Lower leg skin (tissue), 3 donors: ENCODE results near the gene DIS3L2.

Experiments
- POLR2A ChIP-seq, 2 donors: fragments of 450-650 bp; IDR thresholded peaks; one replicate each; pipeline ENCODE4 v1.6.1; 2016 to 2017; ENCODE audit warnings: antibody characterized with exemption in 2 of 2, mild to moderate bottlenecking in 1 of 2, moderate library complexity in 1 of 2
- TF ChIP-seq, protein P1 (sequence below), 3 donors: fragments of 450-650 bp; IDR thresholded peaks; one replicate each; pipeline ENCODE4 v1.5.1; 2016; ENCODE audit warnings: antibody characterized with exemption in 3 of 3, mild to moderate bottlenecking in 3 of 3, moderate library complexity in 2 of 3

DNA sequence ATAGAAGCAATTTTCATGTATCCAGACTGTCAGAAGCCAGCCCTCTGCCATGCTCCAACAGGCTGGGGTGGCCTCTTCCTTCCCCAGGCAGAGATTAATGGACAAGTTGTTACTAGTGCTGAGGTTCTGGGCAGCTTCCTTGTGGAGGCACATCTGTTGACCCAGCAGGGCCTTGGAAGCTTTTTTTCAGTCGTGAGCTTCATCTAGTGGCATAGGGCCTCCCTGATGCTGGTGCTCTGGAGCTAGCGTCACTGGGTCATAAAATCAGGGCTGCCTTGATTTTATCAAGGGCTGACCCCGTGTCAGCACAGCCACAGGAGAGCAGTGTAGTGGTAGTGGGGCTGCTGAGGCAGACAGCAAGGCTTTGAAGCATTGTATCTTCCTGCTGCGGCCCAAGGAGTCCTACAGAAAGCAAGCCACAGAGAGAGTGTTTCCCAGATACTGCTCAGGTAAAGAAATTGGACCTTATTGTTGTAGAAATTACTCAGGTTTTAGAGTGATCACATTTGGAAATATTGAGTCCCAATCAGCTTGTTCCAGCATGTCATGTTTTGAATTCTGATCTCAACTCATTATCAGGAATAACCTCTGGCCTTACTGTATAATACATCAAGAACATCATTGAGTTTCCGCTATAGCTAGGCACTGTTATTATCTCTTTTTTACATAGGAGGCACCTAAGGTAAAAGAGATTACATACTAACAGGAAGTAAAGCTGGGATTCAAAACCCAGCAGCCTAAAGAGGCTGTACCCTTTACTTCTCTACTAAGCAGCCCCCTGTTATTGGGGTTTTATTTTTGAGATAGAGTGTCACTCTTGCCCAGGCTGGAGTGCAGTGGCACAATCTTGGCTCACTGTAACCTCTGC lies 324.7 kb downstream of the DIS3L2 start:
- TF ChIP-seq, protein P1, sequence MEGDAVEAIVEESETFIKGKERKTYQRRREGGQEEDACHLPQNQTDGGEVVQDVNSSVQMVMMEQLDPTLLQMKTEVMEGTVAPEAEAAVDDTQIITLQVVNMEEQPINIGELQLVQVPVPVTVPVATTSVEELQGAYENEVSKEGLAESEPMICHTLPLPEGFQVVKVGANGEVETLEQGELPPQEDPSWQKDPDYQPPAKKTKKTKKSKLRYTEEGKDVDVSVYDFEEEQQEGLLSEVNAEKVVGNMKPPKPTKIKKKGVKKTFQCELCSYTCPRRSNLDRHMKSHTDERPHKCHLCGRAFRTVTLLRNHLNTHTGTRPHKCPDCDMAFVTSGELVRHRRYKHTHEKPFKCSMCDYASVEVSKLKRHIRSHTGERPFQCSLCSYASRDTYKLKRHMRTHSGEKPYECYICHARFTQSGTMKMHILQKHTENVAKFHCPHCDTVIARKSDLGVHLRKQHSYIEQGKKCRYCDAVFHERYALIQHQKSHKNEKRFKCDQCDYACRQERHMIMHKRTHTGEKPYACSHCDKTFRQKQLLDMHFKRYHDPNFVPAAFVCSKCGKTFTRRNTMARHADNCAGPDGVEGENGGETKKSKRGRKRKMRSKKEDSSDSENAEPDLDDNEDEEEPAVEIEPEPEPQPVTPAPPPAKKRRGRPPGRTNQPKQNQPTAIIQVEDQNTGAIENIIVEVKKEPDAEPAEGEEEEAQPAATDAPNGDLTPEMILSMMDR (IDR thresholded peaks at IDR 0.05) = no peak
- TF ChIP-seq POLR2A (IDR thresholded peaks at IDR 0.05) = no peak
